ENCODE results near the gene PPP2R5A.
A peak's percentile ranks its signal among the peaks of the same experiment; 100 is the strongest.
"Not testable (repeated sequence)": the region's sequence is repeated elsewhere in the genome, so short reads cannot be mapped to it uniquely, and the experiment has no call there.

PPP2R5A gene

DNA sequence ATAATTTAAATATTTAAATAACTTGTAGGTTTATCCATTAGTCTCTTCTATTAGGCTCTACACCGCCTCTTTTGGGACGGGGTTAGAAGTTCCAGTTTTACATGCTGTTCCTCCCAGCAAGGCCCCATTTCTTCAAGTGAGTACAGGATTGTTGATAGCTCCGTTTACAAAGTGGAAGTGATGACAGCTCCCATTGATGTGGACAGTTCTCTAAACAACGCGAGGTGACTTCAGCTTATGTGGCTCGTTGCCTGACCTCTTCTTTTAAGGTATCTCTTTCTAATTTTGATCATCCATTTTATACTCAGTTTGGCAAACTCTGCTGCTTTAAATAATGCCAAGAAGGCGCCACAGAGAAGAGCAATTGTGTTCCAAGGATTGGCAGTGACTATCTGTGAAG, 79.8 kb downstream of the PPP2R5A start:
- no peak for DNase-seq

DNA sequence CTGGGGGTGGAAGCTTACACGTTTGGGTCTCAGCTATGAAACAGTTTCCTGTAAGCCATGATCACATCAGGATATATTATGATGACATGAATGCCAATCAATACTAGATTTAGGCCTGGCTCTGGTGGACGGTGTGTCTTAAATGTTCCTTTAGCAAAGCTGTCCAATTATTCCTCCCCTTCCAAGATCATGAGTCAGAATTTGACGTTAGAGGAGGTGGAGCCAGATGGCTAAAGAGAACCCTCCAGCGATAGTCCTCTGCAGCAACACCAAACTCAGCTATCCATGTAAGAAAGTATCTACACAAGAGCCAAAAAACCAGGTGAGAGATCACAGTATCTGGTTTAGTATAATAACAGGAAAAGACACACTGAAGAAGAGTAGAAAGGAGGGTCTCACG, 81.7 kb downstream of the PPP2R5A start:
- no peak for DNase-seq

DNA sequence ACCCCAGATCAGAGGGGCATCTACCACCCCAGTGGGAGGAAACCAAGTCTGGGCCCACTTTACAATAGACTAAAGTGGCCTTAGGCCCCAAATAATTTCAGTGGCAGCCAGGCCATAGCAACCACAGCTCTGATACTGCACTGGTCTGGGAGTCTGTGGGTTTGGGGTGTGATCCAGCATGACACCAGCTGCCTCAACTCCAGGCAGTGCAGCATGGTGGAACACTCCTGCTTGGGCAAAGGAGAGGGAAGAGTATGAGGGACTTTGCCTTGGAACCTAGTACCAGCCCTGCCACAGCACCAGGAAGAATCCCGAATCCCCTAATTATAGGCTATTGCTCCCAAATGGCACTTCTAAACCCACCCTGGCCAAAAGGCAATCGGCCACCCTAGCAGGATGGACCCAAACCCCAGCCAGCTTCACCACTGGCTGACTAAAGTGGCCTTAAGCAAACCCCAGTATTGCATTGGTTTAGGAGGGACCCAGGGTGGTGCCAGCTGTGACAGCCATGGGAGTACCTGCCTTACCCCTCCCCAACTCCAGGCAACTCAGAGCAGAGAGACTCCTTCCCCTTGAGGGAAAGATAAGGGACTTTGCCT, 82.4 kb downstream of the PPP2R5A start:
- no peak for DNase-seq

DNA sequence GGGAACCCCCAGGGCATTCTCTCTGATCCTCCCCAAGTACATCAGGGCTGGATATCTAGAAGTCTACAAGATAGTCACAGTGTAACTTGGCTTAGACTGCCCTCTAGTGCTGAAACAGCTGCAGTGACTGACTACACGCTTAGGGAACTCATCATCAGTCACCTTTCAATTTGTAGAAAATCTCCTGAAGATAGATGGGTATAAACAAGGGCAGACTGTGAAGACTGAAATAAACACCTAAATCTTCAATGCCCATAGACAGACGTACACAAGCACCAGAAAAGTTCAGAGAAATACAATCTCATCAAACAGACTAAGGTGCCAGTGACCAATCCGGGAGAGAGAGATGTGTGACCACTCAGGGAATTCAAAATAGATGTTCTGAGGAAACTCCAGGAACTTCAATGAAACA, 82.9 kb downstream of the PPP2R5A start:
- DNase-seq: peak; percentile 45

DNA sequence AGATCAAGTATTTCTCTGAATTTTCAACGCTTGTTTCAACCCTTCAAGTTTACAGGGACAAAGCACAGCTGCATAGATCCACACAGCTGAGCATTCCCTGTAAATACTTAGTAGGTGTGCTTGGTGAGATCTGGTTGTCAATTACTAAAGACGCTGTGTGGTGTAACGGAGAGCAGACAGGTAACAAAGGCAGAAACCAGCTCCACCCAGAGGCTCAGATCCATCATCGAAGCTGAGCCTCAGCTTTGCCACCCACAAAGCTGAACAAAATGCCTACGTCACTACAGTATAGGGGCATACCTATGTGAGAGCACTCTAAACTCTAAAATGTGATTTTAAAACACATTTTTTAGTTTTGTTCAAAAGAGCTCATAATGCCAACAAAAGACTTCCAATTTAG, 90.8 kb downstream of the PPP2R5A start:
- DNase-seq: no peak

DNA sequence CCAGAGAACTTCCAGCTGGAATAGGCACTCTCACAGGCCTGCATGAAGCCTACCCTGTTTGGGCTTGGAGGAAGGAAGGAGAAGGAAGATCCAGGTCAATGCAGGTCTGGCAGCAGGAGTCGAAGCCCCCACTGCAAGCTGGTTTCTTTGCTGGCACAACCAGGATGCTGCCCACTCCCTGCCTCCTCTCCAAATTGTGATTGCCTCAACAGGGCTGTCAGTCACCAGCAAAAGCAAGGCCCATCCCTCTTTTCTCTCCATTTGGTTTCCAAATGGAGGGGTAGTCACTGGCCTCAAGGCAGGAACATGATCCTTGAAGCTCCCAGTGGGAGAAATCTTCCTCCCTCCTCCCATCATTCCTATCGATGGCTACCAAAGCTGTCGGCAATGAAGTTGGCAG, 92.4 kb downstream of the PPP2R5A start:
- DNase-seq: no peak

DNA sequence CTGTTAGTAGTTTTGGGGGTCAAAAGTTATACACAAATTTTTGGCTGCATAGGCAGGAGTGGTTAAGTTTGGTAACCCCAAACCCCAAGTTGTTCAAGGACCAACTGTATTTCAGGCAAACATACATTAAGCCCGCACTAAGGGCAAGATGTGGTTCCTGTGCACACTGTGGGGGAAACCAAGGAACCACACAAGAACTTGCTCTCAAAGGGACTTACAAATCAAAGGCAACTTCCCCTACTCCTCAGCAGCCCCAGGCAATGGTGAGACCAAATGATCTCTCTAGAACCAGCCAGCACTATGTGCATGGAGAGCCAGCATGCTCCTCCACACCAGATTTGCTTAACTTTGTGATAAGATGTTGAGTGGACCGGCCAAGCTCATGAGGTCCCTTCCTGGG, 94.2 kb downstream of the PPP2R5A start:
- DNase-seq: no peak

DNA sequence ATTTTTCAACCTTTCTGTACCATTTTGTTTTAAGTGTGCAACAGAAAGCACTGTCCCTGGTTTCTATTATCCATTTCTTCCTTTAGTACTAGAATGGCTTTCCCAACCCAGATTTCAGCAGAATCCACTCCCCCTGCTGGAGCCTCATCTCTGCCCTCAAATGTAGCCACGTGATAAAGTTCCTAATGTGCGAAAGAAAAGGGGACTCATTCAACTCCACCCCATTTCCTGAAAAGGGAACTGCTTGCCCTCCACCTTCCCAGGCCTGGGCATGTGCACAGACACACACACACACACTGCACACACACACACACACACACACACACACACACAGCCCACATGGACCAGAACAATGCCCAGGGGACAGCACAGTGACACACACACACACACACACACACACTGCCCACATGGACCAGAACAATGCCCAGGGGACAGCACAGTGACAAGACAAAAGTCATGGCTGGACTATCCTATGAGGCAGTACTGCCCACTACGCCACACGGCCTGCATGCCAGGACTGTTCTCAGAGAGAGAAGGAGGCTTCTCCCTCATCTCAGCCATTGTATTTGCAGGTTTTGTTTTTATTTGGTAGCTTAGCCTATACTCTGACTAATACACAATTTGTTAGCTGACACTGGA, 96.3 kb downstream of the PPP2R5A start:
- no peak for DNase-seq

DNA sequence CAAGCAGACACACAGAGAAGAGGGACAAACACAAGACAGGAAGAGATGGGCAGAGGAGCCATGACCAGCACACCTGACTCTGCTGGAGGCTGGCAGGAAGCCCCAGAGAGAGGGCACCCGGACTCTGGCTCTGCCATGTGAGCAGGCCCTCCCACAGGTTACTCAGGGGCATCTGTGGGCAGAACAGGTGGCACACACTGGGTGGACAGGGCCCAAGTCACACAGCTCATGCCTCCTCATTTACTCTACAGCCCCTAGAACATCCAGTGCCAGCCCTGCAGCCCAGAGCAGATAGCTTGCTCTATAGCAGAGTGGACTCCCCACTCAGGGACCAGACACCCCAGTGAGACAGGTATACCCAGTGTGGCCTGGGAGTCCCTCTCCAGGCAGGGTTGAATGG, 100.8 kb downstream of the PPP2R5A start:
- no peak for DNase-seq

DNA sequence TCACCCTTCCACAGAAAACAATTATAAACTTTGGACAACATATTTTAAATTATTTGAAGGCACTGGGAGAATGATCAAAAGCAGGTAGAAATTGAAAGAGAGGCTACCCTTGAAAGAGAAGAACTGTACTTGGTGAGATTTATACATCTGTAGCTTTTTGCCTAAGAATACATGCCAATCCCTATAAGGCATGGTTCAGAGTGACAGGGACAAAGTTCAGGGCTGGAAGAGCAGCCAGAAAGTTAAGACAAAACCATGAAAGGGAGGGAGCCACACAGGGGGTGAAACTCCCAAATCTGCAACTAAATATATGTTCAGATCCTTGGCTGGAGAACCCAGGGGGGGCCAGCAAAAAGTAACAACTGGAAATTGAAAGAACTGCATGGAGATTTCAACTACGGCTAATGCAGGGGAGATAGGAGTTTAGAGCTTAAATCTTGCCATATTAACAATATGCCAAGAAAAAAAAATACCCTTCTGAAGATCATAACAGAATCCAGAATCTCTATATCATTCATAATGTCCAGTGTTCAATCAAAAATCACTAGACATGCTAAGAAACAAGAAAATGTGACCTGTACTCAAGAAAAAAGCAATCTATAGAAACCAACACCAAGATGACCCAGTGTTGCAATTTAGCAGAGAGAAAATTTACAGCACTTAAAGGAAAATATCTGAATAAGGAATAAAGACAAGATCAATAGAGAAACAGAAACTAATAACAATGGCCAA, 103.9 kb downstream of the PPP2R5A start:
- DNase-seq: no peak

DNA sequence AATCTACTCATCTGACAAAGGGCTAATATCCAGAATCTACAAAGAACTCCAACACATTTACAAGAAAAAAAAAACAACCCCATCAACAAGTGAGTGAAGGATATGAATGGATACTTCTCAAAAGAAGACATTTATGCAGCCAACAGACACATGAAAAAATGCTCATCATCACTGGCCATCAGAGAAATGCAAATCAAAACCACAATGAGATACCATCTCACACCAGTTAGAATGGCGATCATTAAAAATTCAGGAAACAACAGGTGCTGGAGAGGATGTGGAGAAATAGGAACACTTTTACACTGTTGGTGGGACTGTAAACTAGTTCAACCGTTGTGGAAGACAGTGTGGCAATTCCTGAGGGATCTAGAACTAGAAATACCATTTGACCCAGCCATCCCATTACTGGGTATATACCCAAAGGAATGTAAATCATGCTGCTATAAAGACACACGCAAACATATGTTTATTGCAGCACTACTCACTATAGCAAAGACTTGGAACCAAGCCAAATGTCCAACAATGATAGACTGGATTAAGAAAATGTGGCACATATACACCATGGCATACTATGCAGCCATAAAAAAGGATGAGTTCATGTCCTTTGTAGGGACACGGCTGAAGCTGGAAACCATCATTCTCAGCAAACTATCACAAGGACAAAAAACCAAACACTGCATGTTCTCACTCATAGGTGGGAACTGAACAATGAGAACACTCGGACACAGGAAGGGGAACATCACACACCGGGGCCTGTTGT, 110.6 kb downstream of the PPP2R5A start:
- DNase-seq: not testable (repeated sequence)

DNA sequence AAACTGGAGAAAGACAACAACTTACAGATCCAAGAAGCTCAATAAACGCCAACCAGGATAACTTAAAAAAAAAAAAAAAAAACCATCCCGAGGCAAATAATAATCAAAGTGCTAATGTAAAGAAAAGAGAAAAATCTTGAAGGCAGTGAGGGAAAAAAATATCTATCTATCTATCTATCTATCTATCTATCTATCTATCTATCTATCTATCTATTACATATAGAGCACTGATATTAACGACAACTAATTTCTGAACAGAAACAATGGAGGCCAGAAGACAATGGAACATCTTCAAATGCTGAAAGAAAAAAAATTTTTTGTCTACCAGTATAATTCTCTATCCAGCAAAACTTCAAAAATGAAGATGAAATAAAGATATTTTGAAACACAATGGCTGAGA, 111.4 kb downstream of the PPP2R5A start:
- no peak for DNase-seq

DNA sequence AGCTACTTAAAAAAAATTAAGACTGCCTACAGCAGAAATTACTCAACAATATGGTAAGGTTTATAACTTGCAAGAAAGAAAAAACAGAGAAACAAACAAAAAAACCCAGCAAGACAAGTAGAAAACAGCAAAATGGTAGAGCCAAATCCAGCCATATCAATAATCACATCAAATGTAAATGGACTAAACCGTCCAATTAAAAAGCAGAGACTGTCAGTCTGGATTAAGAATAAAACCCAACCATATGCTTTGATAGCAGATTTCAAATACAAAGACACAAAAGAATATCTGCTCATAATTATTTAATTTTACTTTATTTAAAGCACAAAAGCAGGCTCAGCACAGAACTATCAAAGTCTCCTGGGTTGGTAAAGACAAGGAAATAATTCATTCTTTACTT, 112.0 kb downstream of the PPP2R5A start:
- no peak for DNase-seq

DNA sequence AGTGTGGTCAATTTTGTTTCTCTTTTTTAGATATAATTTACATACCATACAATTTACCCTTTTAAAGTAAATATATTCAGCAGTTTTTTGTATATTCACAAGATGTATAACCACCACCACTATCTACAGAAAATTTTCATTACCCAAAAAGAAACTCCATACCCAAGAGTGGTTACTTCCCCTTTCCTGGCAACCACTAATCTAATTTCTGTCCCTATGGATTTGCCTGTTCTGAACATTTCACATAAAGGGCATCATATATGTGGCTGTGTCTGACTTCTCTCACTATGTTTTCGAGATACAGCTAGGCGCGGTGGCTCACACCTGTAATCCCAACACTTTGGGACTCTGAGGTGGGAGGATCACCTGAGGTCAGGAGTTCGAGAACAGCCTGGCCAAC, 115.8 kb downstream of the PPP2R5A start:
- DNase-seq: no peak

DNA sequence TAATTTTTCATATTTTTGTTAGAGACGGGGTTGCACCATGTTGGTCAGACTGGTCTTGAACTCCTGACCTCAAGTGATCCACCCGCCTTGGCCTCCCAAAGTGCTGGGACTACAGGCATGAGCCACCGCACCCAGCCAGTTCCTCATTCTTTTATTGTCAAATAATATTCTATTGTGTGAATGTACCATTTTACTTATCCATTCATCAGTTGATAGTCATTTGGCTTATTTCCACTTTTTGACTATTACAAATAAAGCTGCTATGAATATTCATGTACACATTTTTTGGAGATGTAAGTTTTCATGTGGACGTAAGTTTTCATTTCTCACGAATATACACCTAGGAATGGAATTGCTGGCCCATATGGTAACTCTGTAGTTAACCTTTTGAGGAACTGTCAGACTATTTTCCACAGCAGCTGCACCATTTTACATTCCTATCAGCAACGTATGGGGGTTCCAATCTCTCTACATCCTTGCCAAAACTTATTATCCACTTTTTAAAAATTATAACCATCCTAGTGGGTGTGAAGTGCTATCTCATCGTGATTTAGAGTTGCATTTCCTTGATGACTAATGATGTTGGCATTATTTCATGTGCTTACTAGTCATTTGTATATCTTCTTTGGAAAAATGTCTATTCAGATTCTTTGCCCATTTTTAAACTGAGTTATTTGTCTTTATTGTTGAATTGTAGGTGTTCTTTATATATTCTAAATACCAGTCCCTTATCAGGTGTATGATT, 116.8 kb downstream of the PPP2R5A start:
- DNase-seq: no peak

DNA sequence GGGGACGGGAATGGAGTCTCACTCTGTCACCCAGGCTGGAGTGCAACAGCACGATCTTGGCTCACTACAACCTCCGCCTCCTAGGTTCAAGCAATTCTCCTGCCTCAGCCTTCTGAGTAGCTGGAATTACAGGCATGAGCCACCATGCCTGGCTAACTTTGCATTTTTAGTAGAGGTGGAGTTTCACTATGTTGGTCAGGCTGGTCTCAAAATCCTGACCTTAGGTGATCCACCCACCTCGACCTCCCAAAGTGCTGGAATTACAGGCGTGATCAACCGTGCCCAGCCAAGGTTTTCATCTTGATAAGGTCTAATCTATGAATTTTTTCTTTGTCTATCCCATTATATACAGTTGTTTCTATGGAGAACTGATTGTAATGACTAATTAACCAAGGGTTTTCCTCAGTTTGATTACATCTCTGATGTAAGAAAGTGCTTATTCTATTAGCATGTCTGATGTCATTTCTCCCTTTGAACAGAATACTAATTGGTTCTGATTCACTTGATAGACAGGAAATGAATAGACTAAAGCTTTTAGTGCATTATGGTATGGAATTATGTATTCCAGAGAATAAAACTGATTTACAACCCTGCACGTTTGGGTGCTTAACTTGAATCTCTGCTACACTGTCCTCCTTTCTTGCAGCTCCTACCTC, 117.6 kb downstream of the PPP2R5A start:
- no peak for DNase-seq

DNA sequence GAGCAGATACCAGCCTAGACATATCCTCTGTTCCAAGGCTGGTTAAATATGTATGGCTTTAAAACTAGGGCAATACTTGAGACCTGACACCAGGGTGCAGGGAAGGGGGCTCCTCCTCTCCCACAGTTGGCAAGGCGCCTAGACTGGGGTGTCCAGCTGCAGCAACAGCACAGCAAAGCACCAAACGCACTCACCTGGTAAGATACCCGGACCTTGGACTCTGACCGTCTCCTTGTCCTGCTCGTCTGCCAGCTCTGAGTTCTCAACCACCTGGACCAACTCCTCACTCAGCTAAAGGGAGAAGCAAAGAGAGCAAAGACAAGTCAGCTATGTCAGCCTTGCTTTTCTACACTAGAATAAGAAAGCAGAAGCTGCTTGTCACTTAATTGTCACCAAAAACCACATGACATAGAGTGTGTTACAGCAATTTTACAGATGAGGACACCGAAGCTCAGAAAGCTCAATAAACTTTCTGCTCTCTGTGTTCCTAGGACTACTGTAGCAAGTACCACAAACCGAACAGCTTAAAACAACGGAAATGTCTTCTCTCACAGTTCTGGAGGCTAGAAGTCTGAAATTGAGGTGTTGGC, 125.1 kb downstream of the PPP2R5A start:
- no peak for DNase-seq

All from activated T-cell treated with anti-CD3 and anti-CD28 coated beads for 4 hours (primary cell).